HFF-Myc (cell line): Measurements from ENCODE around the gene PNMT.

Experiments
- DNase-seq: peaks from one replicate; pipeline ENCODE4 v3.0.0-alpha.2; 2011; ENCODE audit warnings: low read depth; ENCODE audit errors: extremely low read depth
- H3K4me3 ChIP-seq: replicated peaks from 2 replicates; pipeline ENCODE4 v1.5.1; 2011; ENCODE audit warnings: low read depth, mild to moderate bottlenecking, control low read depth, low read length
- TF ChIP-seq, protein P1 (sequence below): IDR thresholded peaks from 2 replicates; pipeline ENCODE4 v1.5.1; 2012; ENCODE audit warnings: mild to moderate bottlenecking, low read depth, low read length, control low read depth; ENCODE audit errors: missing control alignments

Gene PNMT

DNA sequence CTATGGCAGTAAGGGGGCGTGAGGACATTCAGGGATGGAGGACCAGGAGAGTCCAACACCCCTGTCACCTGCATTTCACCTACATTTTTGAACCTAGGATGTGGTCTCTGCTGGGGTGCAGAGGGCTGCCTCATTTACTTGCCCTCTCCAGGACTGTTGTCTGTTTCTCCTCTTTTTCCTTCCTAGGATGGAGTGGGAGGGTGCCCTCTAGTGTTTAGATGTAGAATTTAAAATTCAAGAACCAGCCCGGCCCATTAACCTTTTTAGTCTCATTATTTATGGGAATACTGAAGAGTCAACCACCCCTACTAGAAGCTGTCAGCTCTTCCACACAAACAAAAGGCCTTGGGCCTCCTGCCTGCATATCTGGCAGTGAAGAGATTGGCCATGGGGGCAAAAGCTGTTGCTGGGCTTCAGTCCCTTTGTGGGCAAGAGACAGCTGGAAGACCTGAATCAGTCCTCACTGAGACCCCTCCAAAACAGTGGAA, 33.8 kb upstream of the PNMT start:
- TF ChIP-seq, protein P1, sequence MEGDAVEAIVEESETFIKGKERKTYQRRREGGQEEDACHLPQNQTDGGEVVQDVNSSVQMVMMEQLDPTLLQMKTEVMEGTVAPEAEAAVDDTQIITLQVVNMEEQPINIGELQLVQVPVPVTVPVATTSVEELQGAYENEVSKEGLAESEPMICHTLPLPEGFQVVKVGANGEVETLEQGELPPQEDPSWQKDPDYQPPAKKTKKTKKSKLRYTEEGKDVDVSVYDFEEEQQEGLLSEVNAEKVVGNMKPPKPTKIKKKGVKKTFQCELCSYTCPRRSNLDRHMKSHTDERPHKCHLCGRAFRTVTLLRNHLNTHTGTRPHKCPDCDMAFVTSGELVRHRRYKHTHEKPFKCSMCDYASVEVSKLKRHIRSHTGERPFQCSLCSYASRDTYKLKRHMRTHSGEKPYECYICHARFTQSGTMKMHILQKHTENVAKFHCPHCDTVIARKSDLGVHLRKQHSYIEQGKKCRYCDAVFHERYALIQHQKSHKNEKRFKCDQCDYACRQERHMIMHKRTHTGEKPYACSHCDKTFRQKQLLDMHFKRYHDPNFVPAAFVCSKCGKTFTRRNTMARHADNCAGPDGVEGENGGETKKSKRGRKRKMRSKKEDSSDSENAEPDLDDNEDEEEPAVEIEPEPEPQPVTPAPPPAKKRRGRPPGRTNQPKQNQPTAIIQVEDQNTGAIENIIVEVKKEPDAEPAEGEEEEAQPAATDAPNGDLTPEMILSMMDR: peak; percentile 71
- no peak overlapping the region for H3K4me3 ChIP-seq
- DNase-seq: no peak

GRCh38 chr17:39635614-39636176, 32.6 kb upstream of the PNMT start:
- DNase-seq: no peak
- TF ChIP-seq, protein P1: no peak
- no peak overlapping the region for H3K4me3 ChIP-seq

GRCh38 chr17:39636587-39636926, 31.7 kb upstream of the PNMT start:
- H3K4me3 ChIP-seq: peak overlapping the region; percentile 84
- DNase-seq: no peak

GRCh38 chr17:39636927-39637736, 31.1 kb upstream of the PNMT start, which contains the start of gene STARD3:
TSS of gene STARD3 (plus strand) at chr17:39637144. CDS start at chr17:39653532, 16,388 bp downstream.
- DNase-seq: peak; percentile 36
- peak within 1 kb of the TSS; percentile 84 for H3K4me3 ChIP-seq
- TF ChIP-seq, protein P1: no peak

More at GRCh38 chr17:39636587-39636926, 31.7 kb upstream of the PNMT start:
- TF ChIP-seq, protein P1: no peak

DNA sequence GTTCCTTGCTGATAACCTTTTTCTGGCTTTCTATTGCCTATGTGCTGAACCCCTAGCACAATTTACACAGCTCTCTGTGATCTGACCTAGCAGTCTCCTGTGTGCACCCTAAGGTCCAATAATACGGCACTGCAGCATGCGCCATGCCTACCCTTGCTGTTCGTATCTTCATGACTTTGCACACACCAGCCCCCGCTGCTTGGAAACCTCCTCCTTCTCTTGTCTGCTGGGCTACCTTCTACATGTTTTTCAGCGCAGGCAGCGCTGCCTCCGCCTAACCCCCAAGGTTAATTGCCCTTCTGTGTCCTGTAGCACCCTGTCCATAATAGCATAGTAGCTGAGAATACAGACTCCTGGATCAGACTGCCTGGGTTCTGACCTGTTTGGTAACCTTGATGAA, 29.9 kb upstream of the PNMT start:
- no peak for DNase-seq
- TF ChIP-seq, protein P1: no peak
- peak overlapping the region; percentile 84 for H3K4me3 ChIP-seq

GRCh38 chr17:39639043-39639442, 29.2 kb upstream of the PNMT start:
- TF ChIP-seq, protein P1: no peak
- H3K4me3 ChIP-seq: no peak overlapping the region

More at GRCh38 chr17:39639043-39639442, 29.2 kb upstream of the PNMT start:
- DNase-seq: no peak
